B cell (primary cell): ENCODE results near the gene PRR20B.
"Not testable (repeated sequence)": the region's sequence is repeated elsewhere in the genome, so short reads cannot be mapped to it uniquely, and the experiment has no call there.

Experiments used
- EZH2 ChIP-seq: IDR thresholded peaks from 2 replicates; pipeline ENCODE4 v1.6.1; 2012; ENCODE audit warnings: borderline replicate concordance, low read depth, mild to moderate bottlenecking, moderate library complexity, low read length; ENCODE audit not compliant: insufficient read depth, poor library complexity, severe bottlenecking
- TF ChIP-seq, protein P1 (sequence below): fragments of 200-600 bp; IDR thresholded peaks from one replicate; pipeline ENCODE4 v1.8.0; 2022; ENCODE audit warnings: antibody characterized with exemption, mild to moderate bottlenecking

DNA sequence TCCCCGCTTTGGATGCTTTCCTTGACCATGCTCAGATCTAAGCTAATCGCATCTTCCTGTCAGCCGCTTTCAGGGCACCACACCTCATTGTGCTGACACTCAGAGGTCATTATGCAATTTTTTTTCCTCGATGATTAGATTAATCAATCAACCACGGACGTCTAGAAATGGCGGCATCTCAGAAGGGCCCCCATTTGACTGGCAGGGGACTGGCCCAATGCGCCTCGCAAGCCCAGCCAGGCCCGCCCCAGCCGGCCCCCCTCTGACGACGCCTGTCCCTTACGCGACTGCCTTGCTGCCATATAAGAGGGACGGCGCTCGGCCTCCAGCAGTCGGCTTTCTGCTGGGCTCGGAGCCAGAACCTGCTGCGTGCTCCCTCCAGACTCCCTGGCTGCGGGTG lies 19.6 kb downstream of the PRR20B start, which contains the start of gene PRR20E:
- TF ChIP-seq, protein P1, sequence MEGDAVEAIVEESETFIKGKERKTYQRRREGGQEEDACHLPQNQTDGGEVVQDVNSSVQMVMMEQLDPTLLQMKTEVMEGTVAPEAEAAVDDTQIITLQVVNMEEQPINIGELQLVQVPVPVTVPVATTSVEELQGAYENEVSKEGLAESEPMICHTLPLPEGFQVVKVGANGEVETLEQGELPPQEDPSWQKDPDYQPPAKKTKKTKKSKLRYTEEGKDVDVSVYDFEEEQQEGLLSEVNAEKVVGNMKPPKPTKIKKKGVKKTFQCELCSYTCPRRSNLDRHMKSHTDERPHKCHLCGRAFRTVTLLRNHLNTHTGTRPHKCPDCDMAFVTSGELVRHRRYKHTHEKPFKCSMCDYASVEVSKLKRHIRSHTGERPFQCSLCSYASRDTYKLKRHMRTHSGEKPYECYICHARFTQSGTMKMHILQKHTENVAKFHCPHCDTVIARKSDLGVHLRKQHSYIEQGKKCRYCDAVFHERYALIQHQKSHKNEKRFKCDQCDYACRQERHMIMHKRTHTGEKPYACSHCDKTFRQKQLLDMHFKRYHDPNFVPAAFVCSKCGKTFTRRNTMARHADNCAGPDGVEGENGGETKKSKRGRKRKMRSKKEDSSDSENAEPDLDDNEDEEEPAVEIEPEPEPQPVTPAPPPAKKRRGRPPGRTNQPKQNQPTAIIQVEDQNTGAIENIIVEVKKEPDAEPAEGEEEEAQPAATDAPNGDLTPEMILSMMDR = not testable (repeated sequence)
- TF ChIP-seq EZH2 = not testable (repeated sequence)
